UCSD-AML1 (cell line): ENCODE data around the gene GRIK4.
"Not testable (repeated sequence)": the region's sequence is repeated elsewhere in the genome, so short reads cannot be mapped to it uniquely, and the experiment has no call there.

ENCODE experiments used
- DNase-seq: peaks from one replicate; lab custom pipeline; 2025; ENCODE audit not compliant: unreplicated experiment; lab: John Stamatoyannopoulos, UW

The GRIK4 gene

GRCh38 chr11:121029153-121029552, 517.6 kb downstream of the GRIK4 start:
- DNase-seq = no peak

DNA sequence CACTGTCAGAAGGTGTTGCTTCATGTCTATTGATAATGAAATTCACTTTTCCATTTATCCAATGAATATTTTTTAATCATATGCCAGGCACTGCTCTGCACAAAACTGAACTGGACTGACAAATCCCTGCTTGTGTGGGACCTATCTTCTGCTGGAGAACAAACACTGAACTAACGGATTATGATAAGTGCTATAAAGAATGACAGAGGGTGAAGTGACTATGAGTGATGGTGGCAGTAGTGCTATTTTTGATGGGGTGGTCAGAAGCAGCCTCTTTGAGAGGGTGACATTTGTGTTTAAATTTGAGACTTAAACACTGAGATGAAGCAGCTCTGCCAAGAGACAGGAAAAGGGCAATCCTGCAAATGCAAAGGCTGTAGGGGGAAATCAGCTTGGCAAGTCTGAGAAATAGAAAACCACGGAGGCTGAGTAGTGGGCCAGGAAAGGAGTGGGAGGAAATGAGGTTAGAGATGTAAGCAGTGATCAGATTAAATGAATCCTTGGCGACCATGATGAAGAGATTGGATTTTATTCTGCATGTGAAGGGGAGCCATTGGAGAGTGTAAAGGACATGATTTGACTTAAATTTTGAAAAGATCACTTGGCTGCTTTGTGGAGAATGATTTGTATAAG, 518.4 kb downstream of the GRIK4 start:
- no peak for DNase-seq

DNA sequence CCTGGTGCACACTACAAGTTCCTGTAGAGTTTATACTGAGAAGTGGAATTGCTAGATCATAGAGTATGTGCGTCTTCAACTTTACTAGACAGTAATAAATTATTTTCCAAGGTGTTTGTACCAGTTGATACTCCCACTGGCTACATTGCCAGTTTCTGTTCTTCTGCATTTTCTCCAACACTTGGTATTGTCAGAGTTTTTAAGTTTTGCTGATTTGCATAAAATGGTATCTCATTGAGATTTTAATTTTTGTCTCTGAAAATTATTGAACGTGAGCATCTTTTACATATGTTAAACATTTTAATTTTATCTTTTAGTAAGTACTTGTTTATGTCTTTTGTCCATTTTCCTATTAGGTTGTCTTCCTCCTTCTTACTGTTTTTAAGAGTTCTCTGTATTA, 519.6 kb downstream of the GRIK4 start:
- no peak for DNase-seq

DNA sequence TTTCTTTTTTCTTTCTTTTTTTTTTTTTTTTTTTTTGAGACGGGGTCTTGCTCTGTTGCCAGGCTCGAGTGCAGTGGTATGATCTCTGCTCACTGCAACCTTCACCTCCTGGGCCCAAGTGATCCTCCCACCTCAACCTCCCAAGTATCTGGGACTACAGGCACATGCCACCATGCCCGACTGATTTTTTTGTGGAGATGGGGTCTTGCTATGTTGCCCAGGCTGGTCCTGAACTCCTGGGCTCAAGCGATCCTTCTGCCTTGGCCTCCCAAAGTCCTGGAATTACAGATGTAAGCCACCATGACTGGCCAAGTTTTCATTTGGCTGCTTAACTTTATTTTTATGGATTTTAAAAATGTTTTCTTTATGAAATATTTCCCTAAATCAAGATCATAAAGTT, 520.1 kb downstream of the GRIK4 start:
- not testable (repeated sequence) for DNase-seq

DNA sequence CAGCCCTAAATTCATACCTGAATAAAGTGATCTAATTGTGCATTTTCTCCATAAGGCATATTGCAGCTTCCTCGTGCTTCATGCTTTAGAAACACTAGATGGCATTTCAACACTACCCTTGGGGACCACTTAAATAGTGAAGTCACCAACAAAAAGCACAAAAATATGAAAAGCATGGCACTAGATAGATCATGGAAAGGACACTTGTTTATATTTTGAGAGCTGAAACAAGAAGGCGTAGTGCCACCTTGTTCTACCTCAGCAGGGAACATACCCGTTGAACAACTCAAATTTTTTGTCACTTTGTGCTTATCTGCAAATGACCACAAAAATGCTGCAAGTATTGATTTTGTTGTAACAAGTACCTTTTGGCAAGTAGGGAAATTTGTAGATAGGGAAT, 521.0 kb downstream of the GRIK4 start:
- no peak for DNase-seq

GRCh38 chr11:121033635-121034034, 522.1 kb downstream of the GRIK4 start:
- no peak for DNase-seq

DNA sequence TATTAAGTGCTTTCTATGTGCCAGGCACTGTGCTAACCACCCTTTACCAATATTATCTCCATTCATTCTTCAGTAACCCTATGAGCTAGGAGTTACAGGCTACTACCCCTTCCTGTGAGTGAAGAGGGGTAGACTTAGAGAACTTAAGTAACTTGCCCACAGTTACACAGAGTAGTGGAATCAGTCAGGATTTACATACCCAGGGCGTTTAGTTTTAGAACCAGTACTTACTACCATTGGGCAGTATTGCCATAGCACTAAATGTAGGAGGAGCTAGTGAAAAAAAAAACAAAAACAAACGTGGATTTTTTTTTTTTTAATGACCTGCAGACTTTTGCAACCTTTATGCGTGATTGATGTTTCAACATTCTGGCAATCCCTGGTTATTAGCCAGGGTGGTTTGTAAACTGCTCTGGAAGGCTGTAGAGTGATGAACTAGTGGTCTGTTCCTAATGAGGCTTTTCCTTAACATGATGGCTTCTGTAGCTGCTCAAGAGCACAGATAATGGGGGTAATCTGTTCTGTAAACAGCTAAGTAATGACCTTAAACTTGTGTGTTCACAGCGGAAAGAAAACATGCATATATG, 523.7 kb downstream of the GRIK4 start:
- DNase-seq = no peak

- no peak for DNase-seq
These were observed 524.2 kb downstream of the GRIK4 start for GRCh38 chr11:121035780-121036179.

DNA sequence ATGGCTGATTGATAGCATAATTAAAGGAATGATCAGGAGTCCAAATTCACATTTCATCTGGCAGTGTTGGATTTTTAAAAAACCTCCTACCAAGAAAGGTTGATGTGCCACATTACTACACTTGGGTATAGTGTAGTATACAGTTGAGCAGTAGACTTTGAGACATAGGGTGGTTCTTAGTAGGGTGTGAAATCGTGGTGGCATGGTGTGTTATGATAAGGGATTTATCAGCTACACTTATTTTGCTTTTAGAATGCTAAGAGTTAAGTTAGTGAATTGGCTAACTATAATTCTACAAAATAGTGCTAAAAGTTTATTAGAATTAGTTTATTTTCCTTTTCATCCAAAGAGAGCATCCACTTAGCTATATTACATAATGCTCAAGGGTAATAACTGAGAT, 525.5 kb downstream of the GRIK4 start:
- no peak for DNase-seq
